ENCODE results near the gene GTF3C1.

DNA sequence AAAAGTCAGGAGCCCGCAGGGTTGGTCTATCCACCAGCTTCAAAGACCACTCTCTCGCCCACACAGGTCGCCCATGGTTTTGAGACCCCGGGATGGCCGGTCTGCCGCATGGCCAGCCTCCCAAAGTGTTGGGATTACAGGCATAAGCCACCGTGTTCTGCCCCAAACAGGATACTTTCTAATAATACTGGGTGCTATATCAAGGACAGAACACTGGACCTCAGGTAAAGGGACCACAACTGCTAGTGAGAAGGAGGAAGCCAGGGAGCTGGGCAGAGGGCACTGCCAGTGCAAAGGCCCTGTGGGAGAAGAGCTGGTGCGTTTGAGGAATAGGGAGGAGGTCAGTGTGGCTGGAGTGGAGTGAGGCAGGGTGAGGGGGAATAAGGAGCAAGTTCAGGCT lies 113.6 kb downstream of the GTF3C1 start:
- TF ChIP-seq POLR2A (IDR thresholded peaks at IDR 0.05): no peak
- TF ChIP-seq, protein P1, sequence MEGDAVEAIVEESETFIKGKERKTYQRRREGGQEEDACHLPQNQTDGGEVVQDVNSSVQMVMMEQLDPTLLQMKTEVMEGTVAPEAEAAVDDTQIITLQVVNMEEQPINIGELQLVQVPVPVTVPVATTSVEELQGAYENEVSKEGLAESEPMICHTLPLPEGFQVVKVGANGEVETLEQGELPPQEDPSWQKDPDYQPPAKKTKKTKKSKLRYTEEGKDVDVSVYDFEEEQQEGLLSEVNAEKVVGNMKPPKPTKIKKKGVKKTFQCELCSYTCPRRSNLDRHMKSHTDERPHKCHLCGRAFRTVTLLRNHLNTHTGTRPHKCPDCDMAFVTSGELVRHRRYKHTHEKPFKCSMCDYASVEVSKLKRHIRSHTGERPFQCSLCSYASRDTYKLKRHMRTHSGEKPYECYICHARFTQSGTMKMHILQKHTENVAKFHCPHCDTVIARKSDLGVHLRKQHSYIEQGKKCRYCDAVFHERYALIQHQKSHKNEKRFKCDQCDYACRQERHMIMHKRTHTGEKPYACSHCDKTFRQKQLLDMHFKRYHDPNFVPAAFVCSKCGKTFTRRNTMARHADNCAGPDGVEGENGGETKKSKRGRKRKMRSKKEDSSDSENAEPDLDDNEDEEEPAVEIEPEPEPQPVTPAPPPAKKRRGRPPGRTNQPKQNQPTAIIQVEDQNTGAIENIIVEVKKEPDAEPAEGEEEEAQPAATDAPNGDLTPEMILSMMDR (IDR thresholded peaks at IDR 0.05): no peak

Measured in adrenal gland (tissue), 5 donors.